NCI-H128 (cell line): ENCODE data around the gene IMPACT.

Experiments
- DNase-seq: peaks from one replicate; lab custom pipeline; 2025; ENCODE audit not compliant: unreplicated experiment; lab: John Stamatoyannopoulos, UW

Gene IMPACT

GRCh38 chr18:24475926-24476589 is 49.6 kb downstream of the IMPACT start:
- DNase-seq = no peak

- no peak for DNase-seq
Measured at GRCh38 chr18:24479371-24479770, 52.9 kb downstream of the IMPACT start.

- DNase-seq = no peak
Measured at GRCh38 chr18:24482821-24483220, 56.4 kb downstream of the IMPACT start.

- no peak for DNase-seq
Measured at GRCh38 chr18:24485681-24486080, 59.2 kb downstream of the IMPACT start.

- DNase-seq = no peak
Measured at GRCh38 chr18:24486684-24487083, 60.2 kb downstream of the IMPACT start.

GRCh38 chr18:24488824-24489493 is 62.5 kb downstream of the IMPACT start:
- no peak for DNase-seq

- no peak for DNase-seq
Measured at GRCh38 chr18:24490539-24490938, 64.1 kb downstream of the IMPACT start.

- DNase-seq = no peak
Measured at GRCh38 chr18:24491927-24492834, 65.7 kb downstream of the IMPACT start.

GRCh38 chr18:24494586-24494985 is 68.1 kb downstream of the IMPACT start:
- no peak for DNase-seq

GRCh38 chr18:24497031-24497754 is 70.7 kb downstream of the IMPACT start:
- DNase-seq = no peak

- DNase-seq = no peak
Measured at GRCh38 chr18:24499814-24500213, 73.3 kb downstream of the IMPACT start.

GRCh38 chr18:24500217-24500616 is 73.7 kb downstream of the IMPACT start:
- DNase-seq = no peak

GRCh38 chr18:24500766-24501165 is 74.3 kb downstream of the IMPACT start:
- no peak for DNase-seq

- no peak for DNase-seq
Measured at GRCh38 chr18:24502667-24503523, 76.4 kb downstream of the IMPACT start.
